Suprapubic skin (tissue), 4 donors: ENCODE results near the gene ZNF160. TPM values are rescaled to one million over a fixed set of nuclear protein-coding genes. Genes with fewer than 3 reads are reported as not detected.

Experiments used
- DNase-seq, 2 donors: peaks; one replicate each; pipeline ENCODE4 v3.0.0-alpha.2; 2019; ENCODE audit warnings: low spot score in 2 of 2
- H3K27ac ChIP-seq: fragments of 200-600 bp; sonication (generic); one replicate; pipeline ENCODE4 v1.5.1; 2019
- H3K27me3 ChIP-seq: fragments of 200-600 bp; sonication (generic); one replicate; pipeline ENCODE4 v1.5.1; 2019
- H3K36me3 ChIP-seq: fragments of 200-600 bp; sonication (generic); one replicate; pipeline ENCODE4 v1.5.1; 2019
- H3K4me1 ChIP-seq: fragments of 200-600 bp; sonication (generic); one replicate; pipeline ENCODE4 v1.5.1; 2019
- H3K4me3 ChIP-seq: fragments of 200-600 bp; sonication (generic); one replicate; pipeline ENCODE4 v1.5.1; 2019; ENCODE audit warnings: mild to moderate bottlenecking
- H3K9me3 ChIP-seq: fragments of 200-600 bp; sonication (generic); one replicate; pipeline ENCODE4 v1.5.1; 2019
- EP300 ChIP-seq: sonication (generic); formaldehyde crosslinking; IDR thresholded peaks from one replicate; pipeline ENCODE4 v1.6.1; 2017; ENCODE audit warnings: antibody characterized with exemption
- POLR2A ChIP-seq, 2 donors: fragments of 450-650 bp; IDR thresholded peaks; one replicate each; pipeline ENCODE4 v1.6.1; 2017; ENCODE audit warnings: antibody characterized with exemption in 2 of 2, mild to moderate bottlenecking in 2 of 2, moderate library complexity in 2 of 2
- POLR2AphosphoS5 ChIP-seq, 3 donors: sonication (generic); formaldehyde crosslinking; IDR thresholded peaks; one replicate each; pipeline ENCODE4 v1.6.1; 2017; ENCODE audit warnings: antibody characterized with exemption in 3 of 3
- WGBS: methylation state at CpG from one replicate; pipeline ENCODE4 v1.1.5; 2018; 5-methylcytosine and 5-hydroxymethylcytosine counted together
- total RNA-seq, 4 donors: library from RNA; depleted of rRNA; stranded (reverse); fragments of >200 nt; gene quantifications; one replicate each; pipeline ENCODE4 v1.1.0, GENCODE V29; 2016
- TF ChIP-seq, protein P1 (sequence below), 2 donors: fragments of 200-600 bp in 1 of 2; fragments of 450-650 bp in 1 of 2; sonication (generic) in 1 of 2; IDR thresholded peaks; one replicate each; pipeline ENCODE4 v1.5.1; 2016 to 2019; ENCODE audit warnings: antibody characterized with exemption in 2 of 2, mild to moderate bottlenecking in 1 of 2, moderate library complexity in 1 of 2

The ZNF160 gene
- total RNA-seq, 4 donors from 2014 or later, result 15.2 to 98.3 (median 27.2) TPM

DNA sequence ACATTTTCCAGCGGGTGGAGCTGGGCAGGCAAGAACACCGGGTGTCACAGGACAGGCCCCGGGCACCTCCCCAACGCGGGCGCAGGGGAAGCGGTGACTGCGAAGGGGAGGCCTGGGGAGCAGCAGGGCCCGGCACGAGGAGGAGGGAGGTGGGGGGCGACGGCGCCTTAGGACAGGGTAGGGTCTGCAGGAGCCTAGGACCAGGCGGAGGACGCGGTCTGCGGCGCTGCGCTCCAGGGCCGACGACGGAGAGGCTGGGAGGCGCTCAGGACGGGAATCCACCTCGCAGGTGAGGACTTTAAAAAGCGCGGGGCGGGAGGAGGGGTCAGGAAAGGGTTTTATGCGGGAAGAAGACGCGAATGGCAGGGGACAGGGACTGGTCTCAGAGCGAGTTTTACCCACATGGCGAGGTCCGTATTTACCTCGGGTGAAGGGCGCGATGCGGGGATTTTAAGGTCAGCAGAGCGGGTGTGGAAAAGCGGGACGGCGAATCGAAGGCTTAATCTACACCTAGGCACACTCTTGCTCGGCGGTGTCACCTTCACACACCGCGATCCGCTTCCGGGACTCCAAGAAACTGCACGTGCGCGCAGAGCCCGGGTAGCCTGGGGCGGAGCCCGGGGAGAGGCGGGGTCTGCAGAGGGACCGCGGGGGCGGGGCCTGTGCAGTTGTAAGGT is 45.2 kb downstream of the ZNF160 start:
- H3K4me1 ChIP-seq, result no peaks in the 10 kb centered on the region
- peak overlapping the region; percentile 33 for H3K4me3 ChIP-seq
- no peaks in the 10 kb centered on the region for H3K36me3 ChIP-seq
- H3K9me3 ChIP-seq, result peaks cover 27% of the 10 kb centered on the region
- no peak for DNase-seq
- WGBS, result 5% methylated on average over 43 of the region's 59 CpGs
- no peaks in the 10 kb centered on the region for H3K27me3 ChIP-seq
- H3K27ac ChIP-seq, result no peak overlapping the region
- TF ChIP-seq POLR2AphosphoS5 (IDR thresholded peaks at IDR 0.05) (no peak), POLR2A (IDR thresholded peaks at IDR 0.05) (no peak), EP300 (no peak)
- TF ChIP-seq, protein P1, sequence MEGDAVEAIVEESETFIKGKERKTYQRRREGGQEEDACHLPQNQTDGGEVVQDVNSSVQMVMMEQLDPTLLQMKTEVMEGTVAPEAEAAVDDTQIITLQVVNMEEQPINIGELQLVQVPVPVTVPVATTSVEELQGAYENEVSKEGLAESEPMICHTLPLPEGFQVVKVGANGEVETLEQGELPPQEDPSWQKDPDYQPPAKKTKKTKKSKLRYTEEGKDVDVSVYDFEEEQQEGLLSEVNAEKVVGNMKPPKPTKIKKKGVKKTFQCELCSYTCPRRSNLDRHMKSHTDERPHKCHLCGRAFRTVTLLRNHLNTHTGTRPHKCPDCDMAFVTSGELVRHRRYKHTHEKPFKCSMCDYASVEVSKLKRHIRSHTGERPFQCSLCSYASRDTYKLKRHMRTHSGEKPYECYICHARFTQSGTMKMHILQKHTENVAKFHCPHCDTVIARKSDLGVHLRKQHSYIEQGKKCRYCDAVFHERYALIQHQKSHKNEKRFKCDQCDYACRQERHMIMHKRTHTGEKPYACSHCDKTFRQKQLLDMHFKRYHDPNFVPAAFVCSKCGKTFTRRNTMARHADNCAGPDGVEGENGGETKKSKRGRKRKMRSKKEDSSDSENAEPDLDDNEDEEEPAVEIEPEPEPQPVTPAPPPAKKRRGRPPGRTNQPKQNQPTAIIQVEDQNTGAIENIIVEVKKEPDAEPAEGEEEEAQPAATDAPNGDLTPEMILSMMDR (IDR thresholded peaks at IDR 0.05), result no peak

DNA sequence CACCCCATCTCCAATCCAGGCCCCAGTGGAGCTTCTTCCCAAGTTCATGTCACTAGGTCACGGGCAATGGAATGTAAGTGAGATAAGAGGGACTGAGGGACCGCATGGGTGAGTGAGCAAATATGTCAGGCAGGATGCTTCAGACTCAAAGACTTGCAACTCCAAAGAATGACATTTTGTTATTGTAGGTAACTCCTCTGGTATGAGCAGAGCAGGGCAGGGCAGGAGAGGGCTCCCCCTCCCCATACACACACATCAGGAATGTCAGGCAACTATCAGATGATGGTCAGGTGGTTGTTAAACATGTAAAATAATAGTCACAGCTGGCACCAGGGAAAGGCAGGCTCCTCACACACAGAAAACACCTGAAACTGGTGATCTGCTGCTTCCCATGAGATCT is 48.1 kb downstream of the ZNF160 start:
- no peak for DNase-seq
- Histone ChIP-seq H3K27ac (no peak overlapping the region), H3K9me3 (peaks cover 13% of the 10 kb centered on the region), H3K4me1 (no peaks in the 10 kb centered on the region), H3K36me3 (no peaks in the 10 kb centered on the region), H3K4me3 (no peak overlapping the region), H3K27me3 (no peaks in the 10 kb centered on the region)
- 52% methylated on average over 2 of the region's 2 CpGs for WGBS
- no peak for TF ChIP-seq POLR2A (IDR thresholded peaks at IDR 0.05)
- TF ChIP-seq POLR2AphosphoS5 (IDR thresholded peaks at IDR 0.05), result no peak
- TF ChIP-seq, protein P1 (IDR thresholded peaks at IDR 0.05), result no peak
- no peak for TF ChIP-seq EP300

DNA sequence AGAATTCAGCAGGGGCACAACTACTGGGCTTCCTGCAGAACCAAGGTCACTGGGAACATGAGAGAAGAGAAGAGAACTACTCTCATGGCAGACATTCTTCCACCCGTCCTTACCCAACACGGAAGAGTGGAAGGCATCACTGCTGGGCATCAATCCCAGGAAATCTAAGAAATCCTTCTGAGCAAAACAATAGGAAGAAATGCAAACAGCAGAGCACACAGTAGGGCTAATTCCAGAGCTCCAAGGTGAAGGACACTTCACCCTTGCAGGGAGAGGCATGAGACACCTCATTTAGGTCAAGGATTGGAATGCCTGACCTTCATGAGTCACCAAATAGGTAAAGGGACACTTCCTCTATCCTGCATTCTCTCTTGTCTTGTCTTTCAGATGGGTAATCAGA is 55.8 kb downstream of the ZNF160 start:
- H3K36me3 ChIP-seq, result no peaks in the 10 kb centered on the region
- H3K27me3 ChIP-seq, result no peaks in the 10 kb centered on the region
- H3K9me3 ChIP-seq, result peaks cover 4% of the 10 kb centered on the region
- 80% methylated on average over 1 of the region's 2 CpGs for WGBS
- H3K4me3 ChIP-seq, result no peak overlapping the region
- TF ChIP-seq, protein P1 (IDR thresholded peaks at IDR 0.05), result no peak
- TF ChIP-seq POLR2AphosphoS5 (IDR thresholded peaks at IDR 0.05) (no peak), POLR2A (IDR thresholded peaks at IDR 0.05) (no peak), EP300 (no peak)
- DNase-seq, result no peak
- H3K27ac ChIP-seq, result no peak overlapping the region
- H3K4me1 ChIP-seq, result no peaks in the 10 kb centered on the region

DNA sequence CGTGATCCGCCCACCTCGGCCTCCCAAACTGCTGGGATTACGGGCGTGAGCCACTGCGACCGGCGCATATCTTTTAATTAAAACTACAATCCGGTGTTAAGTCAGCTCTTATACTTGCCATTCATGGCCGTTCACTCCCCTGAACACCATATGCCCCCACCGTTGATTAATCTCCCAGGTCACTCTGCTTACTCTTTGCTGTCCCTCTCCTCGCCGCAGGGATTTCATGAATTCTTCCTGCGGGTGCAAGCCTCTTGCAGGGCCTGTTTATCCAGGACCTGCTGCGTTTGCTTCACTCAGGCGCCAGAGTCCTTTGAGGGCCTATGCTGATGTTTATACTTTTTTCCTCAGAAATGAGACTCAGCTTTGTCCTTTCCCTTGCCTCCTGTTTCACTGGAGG is 57.7 kb downstream of the ZNF160 start:
- Histone ChIP-seq H3K9me3 (peaks cover 16% of the 10 kb centered on the region), H3K36me3 (no peaks in the 10 kb centered on the region), H3K4me3 (no peak overlapping the region), H3K27me3 (no peaks in the 10 kb centered on the region), H3K27ac (no peak overlapping the region), H3K4me1 (no peaks in the 10 kb centered on the region)
- no peak for DNase-seq
- TF ChIP-seq POLR2A (IDR thresholded peaks at IDR 0.05) (no peak), EP300 (no peak), POLR2AphosphoS5 (IDR thresholded peaks at IDR 0.05) (no peak)
- TF ChIP-seq, protein P1 (IDR thresholded peaks at IDR 0.05), result no peak
- 70% methylated on average over 16 of the region's 16 CpGs for WGBS

DNA sequence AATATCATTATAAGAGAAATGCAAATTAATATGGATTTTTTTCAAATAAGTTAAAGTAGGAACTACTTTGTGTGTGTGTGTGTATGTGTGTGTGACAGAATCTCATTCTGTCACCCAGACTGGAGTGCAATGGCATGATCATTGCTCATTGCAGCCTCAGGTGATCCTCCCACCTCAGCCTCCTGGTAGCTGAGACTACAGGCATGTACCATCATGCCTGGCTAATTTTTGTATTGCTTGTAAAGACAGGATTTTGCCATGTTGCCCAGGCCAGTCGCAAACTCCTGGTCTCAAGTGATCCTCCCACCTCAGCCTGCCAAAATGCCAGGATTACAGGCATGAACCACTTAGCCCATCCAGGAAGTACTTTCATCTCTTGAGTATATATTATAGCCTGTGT is 61.9 kb downstream of the ZNF160 start:
- Histone ChIP-seq H3K4me3 (no peak overlapping the region), H3K9me3 (peaks cover 33% of the 10 kb centered on the region), H3K27me3 (peaks cover 18% of the 10 kb centered on the region), H3K4me1 (no peaks in the 10 kb centered on the region), H3K36me3 (no peaks in the 10 kb centered on the region), H3K27ac (no peak overlapping the region)
- 69% methylated on average over 1 of the region's 1 CpG for WGBS
- no peak for TF ChIP-seq POLR2AphosphoS5 (IDR thresholded peaks at IDR 0.05)
- TF ChIP-seq, protein P1 (IDR thresholded peaks at IDR 0.05), result no peak
- no peak for TF ChIP-seq POLR2A (IDR thresholded peaks at IDR 0.05)
- no peak for TF ChIP-seq EP300
- peak in 1 of 2 donors; percentile 26 for DNase-seq
